DND-41 (cell line): Measurements from ENCODE around the gene NR2F1-AS1.

Source experiments
- CTCF ChIP-seq: IDR thresholded peaks from 2 replicates; pipeline ENCODE4 v1.5.1; 2012; ENCODE audit warnings: borderline replicate concordance, low read length, moderate library complexity, mild to moderate bottlenecking; ENCODE audit not compliant: poor library complexity, severe bottlenecking; ENCODE audit errors: extremely low read depth
- EZH2 ChIP-seq: IDR thresholded peaks from 3 replicates; pipeline ENCODE4 v1.6.1; 2012; ENCODE audit warnings: borderline replicate concordance, low read depth, mild to moderate bottlenecking, moderate library complexity, low read length, inconsistent platforms; ENCODE audit not compliant: severe bottlenecking

- no peak for TF ChIP-seq CTCF
- no peak for TF ChIP-seq EZH2
Observed at GRCh38 chr5:93403141-93403928, 177.7 kb downstream of the NR2F1-AS1 start.
